T-helper 2 cell (primary cell): Measurements from ENCODE around the gene CELF1.
A peak's percentile ranks its signal among the peaks of the same experiment; 100 is the strongest.

Experiments
- DNase-seq, 5 experiments: peaks; one replicate each; pipeline versions ENCODE4 v3.0.0 to v3.0.0-alpha.2; 2012 to 2022

The CELF1 gene

DNA sequence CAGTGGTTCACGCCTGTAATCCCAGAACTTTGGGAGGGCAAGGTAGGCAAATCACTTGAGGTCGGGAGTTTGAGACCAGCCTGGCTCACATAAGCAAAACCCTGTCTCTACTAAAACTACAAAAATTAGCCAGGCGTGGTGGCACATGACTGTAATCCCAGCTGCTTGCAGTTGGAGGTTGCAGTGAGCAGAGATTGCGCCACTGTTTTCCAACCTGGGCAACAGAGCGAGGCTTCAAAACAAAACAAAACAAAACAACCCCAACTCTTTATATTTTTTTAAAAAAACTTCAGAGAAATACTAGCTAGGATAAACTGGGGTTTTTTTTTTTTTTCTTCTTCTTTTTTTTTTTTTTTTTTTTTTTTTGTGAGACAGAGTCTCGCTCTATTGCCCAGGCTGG is 72.2 kb downstream of the CELF1 start:
- no peak for DNase-seq

GRCh38 chr11:47478651-47479329 is 74.1 kb downstream of the CELF1 start:
- DNase-seq = no peak

DNA sequence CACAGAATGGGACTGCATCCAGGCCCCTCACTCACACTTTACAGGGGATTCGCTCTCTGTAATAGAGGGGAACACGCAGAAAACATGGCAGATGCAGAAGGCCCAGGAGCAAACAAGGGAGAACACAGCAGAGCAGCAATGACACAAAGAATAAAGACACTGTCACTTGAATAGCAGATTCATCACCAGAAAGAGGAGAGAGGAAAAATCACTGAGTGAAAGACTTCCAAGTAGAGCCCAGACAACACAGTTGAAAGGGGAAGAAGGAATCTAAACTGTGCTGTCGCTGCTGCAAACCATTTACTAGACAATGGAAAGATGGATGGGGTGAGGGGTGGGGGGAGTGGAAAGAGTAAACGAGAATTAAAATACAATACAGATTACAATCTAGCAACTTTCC is 75.2 kb downstream of the CELF1 start:
- DNase-seq = no peak

- peak in 1 of 5 experiments; percentile 88 for DNase-seq
Measured at GRCh38 chr11:47477323-47477722, 75.6 kb downstream of the CELF1 start.

GRCh38 chr11:47470671-47471070 is 82.3 kb downstream of the CELF1 start:
- no peak for DNase-seq

- no peak for DNase-seq
Measured at GRCh38 chr11:47469361-47470179, 83.4 kb downstream of the CELF1 start.

- DNase-seq = no peak
Measured at GRCh38 chr11:47468598-47469214, 84.2 kb downstream of the CELF1 start.

DNA sequence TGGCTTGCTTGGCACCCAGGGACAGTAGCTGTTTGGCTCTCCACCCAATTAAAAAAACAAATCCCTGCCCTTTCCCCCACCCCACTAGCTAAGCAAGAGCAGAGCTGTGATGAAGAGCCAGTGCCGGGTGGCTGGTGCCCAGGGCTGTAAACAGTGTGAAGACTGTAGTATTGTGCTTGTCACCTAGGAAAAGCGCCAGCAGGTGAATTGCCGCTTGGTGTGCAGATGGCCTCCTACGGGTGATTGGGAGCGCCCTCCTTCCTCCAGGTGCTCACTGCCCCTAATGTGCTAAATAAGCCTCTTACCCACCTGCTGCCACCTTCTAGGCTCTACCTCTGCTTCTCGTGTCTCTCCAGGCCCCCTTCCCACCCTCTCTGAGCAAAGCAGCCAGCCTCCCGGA is 85.6 kb downstream of the CELF1 start:
- no peak for DNase-seq

GRCh38 chr11:47466701-47467250 is 86.2 kb downstream of the CELF1 start:
- no peak for DNase-seq

- no peak for DNase-seq
Measured at GRCh38 chr11:47466201-47466600, 86.7 kb downstream of the CELF1 start.

GRCh38 chr11:47464483-47464882 is 88.4 kb downstream of the CELF1 start:
- no peak for DNase-seq

DNA sequence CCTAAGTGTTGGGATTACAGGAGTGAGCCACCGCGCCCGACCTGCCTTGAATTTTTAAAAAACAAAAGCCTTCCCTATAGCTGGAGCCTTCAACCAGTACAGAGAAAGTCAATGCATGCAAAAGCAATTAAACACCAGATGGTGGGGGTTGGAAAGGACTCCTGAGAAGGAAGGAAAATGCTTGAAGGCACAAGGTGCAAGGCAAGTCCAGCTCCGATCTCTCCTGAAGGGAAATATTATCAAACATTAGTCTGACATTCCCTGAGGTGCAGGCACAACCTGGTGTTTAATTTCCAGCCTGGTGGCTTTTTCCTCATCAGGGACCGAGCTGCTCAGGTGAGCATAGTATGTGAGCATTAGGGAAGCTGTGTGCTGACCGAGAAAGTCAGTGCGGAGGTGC is 91.1 kb downstream of the CELF1 start:
- DNase-seq = no peak

DNA sequence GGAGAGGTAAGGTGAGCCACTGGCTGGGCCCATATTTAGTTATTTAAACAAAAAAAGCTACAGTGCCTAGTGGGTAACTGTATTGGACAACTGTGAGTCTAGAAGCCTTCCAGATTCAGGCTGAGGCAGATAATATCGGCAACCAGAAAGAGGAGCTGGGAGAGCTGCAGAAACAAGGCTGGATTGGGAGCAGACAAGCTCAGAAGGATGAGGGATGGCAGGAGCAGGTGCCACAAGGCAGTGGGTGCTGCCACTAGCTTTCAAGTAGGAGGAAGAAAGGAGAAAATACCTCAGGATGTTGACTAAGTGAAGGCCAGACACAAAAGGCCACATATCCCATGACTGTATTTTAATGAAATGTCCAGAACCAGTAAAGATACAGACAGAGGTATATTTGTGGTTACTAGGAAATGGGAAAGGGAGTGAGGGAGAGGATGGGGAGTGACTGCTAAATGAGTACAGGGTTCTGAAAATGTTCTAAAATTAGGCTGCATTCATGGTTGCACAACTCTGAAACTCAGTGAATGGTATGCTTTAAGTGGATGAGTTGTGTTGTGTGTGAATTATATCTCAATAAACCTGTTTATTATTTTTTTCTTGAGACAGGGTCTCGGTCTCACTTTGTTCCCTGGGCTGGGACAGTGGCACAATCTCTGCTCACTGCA is 92.2 kb downstream of the CELF1 start:
- no peak for DNase-seq

DNA sequence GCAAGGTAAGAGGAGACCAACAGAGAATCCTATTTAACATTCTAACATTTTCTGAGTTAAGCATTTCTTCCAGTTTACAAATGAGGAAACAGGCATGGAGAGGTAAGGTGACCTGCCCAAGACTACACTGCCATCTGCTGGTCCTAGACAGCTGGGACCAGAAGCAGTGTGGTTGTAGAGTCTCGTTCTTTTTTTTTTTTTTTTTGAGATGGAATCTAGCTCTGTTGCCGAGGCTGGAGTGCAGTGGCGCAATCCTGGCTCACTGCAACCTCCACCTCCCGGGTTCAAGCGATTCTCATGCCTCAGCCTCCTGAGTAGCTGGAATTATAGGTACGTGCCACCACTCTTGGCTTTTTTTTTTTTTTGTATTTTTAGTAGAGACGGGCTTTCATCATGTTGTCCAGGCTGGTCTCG is 98.7 kb downstream of the CELF1 start:
- DNase-seq = peak in 4 of 5 experiments; percentile 32 to 85 (median 42)

- DNase-seq = peak in 1 of 5 experiments; percentile 15
Measured at GRCh38 chr11:47453365-47453764, 99.6 kb downstream of the CELF1 start.

- no peak for DNase-seq
Measured at GRCh38 chr11:47451990-47452389, 100.9 kb downstream of the CELF1 start.

- no peak for DNase-seq
Measured at GRCh38 chr11:47451436-47451835, 101.5 kb downstream of the CELF1 start.

- no peak for DNase-seq
Measured at GRCh38 chr11:47449541-47449940, 103.4 kb downstream of the CELF1 start.

GRCh38 chr11:47448566-47449427 is 104.1 kb downstream of the CELF1 start, which contains the start of gene RAPSN:
Gene RAPSN (minus strand): TSS chr11:47449136. CDS start chr11:47448964, 172 bp downstream.
- no peak for DNase-seq

GRCh38 chr11:47447906-47448305 is 105.0 kb downstream of the CELF1 start:
- DNase-seq = no peak

- DNase-seq = no peak
Measured at GRCh38 chr11:47446833-47447232, 106.1 kb downstream of the CELF1 start.

GRCh38 chr11:47445840-47446239 is 107.1 kb downstream of the CELF1 start:
- no peak for DNase-seq
